HCT116 (cell line): ENCODE data around the gene POC1B. TPM values are rescaled to one million over a fixed set of nuclear protein-coding genes. Genes with fewer than 3 reads are reported as not detected.

Source experiments
- ATAC-seq: fragments of 200-7000 bp; cut with Tn5 transposase; 2 replicates; pipeline ENCODE4 v1.9.1; 2020; ENCODE audit warnings: mild to moderate bottlenecking, moderate library complexity
- BruUV-seq: library from RNA; stranded (reverse); fragments of 400-500 nt; replicated peaks from 2 replicates; lab custom pipeline; 2021; lab: Mats Ljungman, UMichigan
- CTCF ChIA-PET: fragments of 300-600 bp; sonication (Branson Sonifier 250); formaldehyde crosslinking; loops from one replicate; lab custom pipeline; 2021; ENCODE audit warnings: antibody characterized with exemption; lab: Charles Lee
- POLR2A ChIA-PET: fragments of 300-600, 350-600 bp; sonication (Branson Sonifier 250); formaldehyde crosslinking; loops from one replicate; lab custom pipeline; 2021; ENCODE audit warnings: antibody characterized with exemption; lab: Charles Lee
- RAD21 ChIA-PET, 2 experiments: fragments of 300-600 bp; sonication (Branson Sonifier 250); formaldehyde crosslinking; loops; one replicate each; lab custom pipeline; 2023; ENCODE audit warnings: low total read pairs in 2 of 2; ENCODE audit not compliant: uncharacterized antibody in 2 of 2, unreplicated experiment in 2 of 2, low non-redundant PET in 1 of 2; lab: Charles Lee
- DNase-seq: peaks from one replicate; pipeline ENCODE4 v3.0.0-alpha.2; 2010; ENCODE audit warnings: low read depth, low spot score
- H2AFZ ChIP-seq: fragments of 200-600 bp; shearing (Covaris generic), sonication (generic); 2 replicates; pipeline ENCODE4 v1.6.1; 2017; ENCODE audit warnings: low read depth, mixed run types, mixed read lengths, antibody characterized with exemption, low read length; ENCODE audit not compliant: poor library complexity, severe bottlenecking
- H3K27ac ChIP-seq: 2 replicates; pipeline ENCODE4 v1.5.1; 2012; ENCODE audit warnings: low read depth, low read length
- H3K27me3 ChIP-seq: fragments of 200-600 bp; sonication (generic); 2 replicates; pipeline ENCODE4 v1.6.1; 2016; ENCODE audit warnings: mixed run types, low read length, mixed read lengths; ENCODE audit not compliant: insufficient read depth
- H3K36me3 ChIP-seq, 2 experiments: fragments of 200-500 bp in 1 of 2; fragments of 200-600 bp in 1 of 2; sonication (Bioruptor generic) in 1 of 2; sonication (generic) in 1 of 2; 2 replicates each; pipeline versions ENCODE4 v1.5.1 to v1.6.1; 2014 to 2016; ENCODE audit warnings: low read length in 2 of 2, inconsistent platforms in 1 of 2, mixed read lengths in 1 of 2, mixed run types in 1 of 2; ENCODE audit not compliant: insufficient read depth in 2 of 2, control insufficient read depth in 1 of 2
- H3K4me1 ChIP-seq, 2 experiments: fragments of 200-600 bp in 1 of 2; sonication (generic) in 1 of 2; 2 replicates each; pipeline versions ENCODE4 v1.5.1 to v1.6.1; 2012 to 2017; ENCODE audit warnings: low read length in 2 of 2, inconsistent platforms in 1 of 2, mild to moderate bottlenecking in 1 of 2, mixed read lengths in 1 of 2, mixed run types in 1 of 2, moderate library complexity in 1 of 2; ENCODE audit not compliant: insufficient read depth in 2 of 2, control insufficient read depth in 1 of 2
- H3K4me2 ChIP-seq: fragments of 200-600 bp; sonication (generic); 2 replicates; pipeline ENCODE4 v1.6.1; 2017; ENCODE audit warnings: mixed run types, low read length, mixed read lengths
- H3K4me3 ChIP-seq, 2 experiments: fragments of 200-600 bp in 1 of 2; sonication (generic) in 1 of 2; replicated peaks in 1 of 2; 2 replicates each; pipeline ENCODE4 v1.5.1; 2011 to 2016; ENCODE audit warnings: low read length in 2 of 2, control low read depth in 1 of 2, low read depth in 1 of 2, mild to moderate bottlenecking in 1 of 2, mixed read lengths in 1 of 2, mixed run types in 1 of 2
- H3K79me2 ChIP-seq: fragments of 200-600 bp; sonication (generic); 2 replicates; pipeline ENCODE4 v1.6.1; 2017; ENCODE audit warnings: mild to moderate bottlenecking, mixed run types, low read length, moderate library complexity, mixed read lengths; ENCODE audit not compliant: insufficient read depth
- H3K9ac ChIP-seq: fragments of 200-600 bp; sonication (generic); 2 replicates; pipeline ENCODE4 v1.6.1; 2016; ENCODE audit warnings: low read length, mixed read lengths
- H3K9me2 ChIP-seq: fragments of 200-600 bp; sonication (generic), shearing (Covaris generic); 2 replicates; pipeline ENCODE4 v1.6.1; 2017; ENCODE audit warnings: mixed run types, mild to moderate bottlenecking, moderate library complexity; ENCODE audit not compliant: insufficient read depth
- H3K9me3 ChIP-seq, 2 experiments: fragments of 200-500 bp in 1 of 2; fragments of 200-600 bp in 1 of 2; sonication (Bioruptor generic) in 1 of 2; sonication (generic) in 1 of 2; 2 replicates each; pipeline ENCODE4 v1.6.1; 2014 to 2017; ENCODE audit warnings: low read length in 2 of 2, mixed read lengths in 2 of 2, inconsistent platforms in 1 of 2, low read depth in 1 of 2, mild to moderate bottlenecking in 1 of 2, mixed run types in 1 of 2, moderate library complexity in 1 of 2; ENCODE audit not compliant: control insufficient read depth in 1 of 2, insufficient read depth in 1 of 2
- H4K20me1 ChIP-seq: fragments of 200-600 bp; sonication (generic), shearing (Covaris generic); 2 replicates; pipeline ENCODE4 v1.6.1; 2017; ENCODE audit warnings: mixed run types, mild to moderate bottlenecking, moderate library complexity; ENCODE audit not compliant: insufficient read depth
- CBX3 ChIP-seq: IDR thresholded peaks from 2 replicates; pipeline ENCODE4 v1.6.1; 2012; ENCODE audit warnings: low read depth
- ELF1 ChIP-seq: IDR thresholded peaks from 2 replicates; pipeline ENCODE4 v1.6.1; 2012; ENCODE audit warnings: low read depth, borderline replicate concordance
- EZH2 ChIP-seq: fragments of 200-600 bp; sonication (generic); IDR thresholded peaks from 2 replicates; pipeline ENCODE4 v1.6.1; 2017; ENCODE audit warnings: antibody characterized with exemption, mixed run types
- FOSL1 ChIP-seq: IDR thresholded peaks from 2 replicates; pipeline ENCODE4 v1.6.1; 2012; ENCODE audit warnings: low read depth
- MAX ChIP-seq: IDR thresholded peaks from 2 replicates; pipeline ENCODE4 v1.6.1; 2012
- REST ChIP-seq: IDR thresholded peaks from 2 replicates; pipeline ENCODE4 v1.6.1; 2012; ENCODE audit warnings: low read depth
- SIN3A ChIP-seq: IDR thresholded peaks from 2 replicates; pipeline ENCODE4 v1.6.1; 2012; ENCODE audit warnings: low read depth
- ZBTB33 ChIP-seq: IDR thresholded peaks from 2 replicates; pipeline ENCODE4 v1.6.1; 2011; ENCODE audit warnings: mild to moderate bottlenecking, low read length, moderate library complexity; ENCODE audit not compliant: insufficient replicate concordance; ENCODE audit errors: extremely low read depth
- ZFX ChIP-seq: fragments of 450-650 bp; IDR thresholded peaks from 2 replicates; pipeline ENCODE4 v1.6.1; 2017
- ZNF274 ChIP-seq: fragments of 200-500 bp; sonication (Bioruptor generic); IDR thresholded peaks from 2 replicates; pipeline ENCODE4 v1.6.1; 2014; ENCODE audit warnings: mild to moderate bottlenecking, low read depth, low read length, inconsistent platforms
- intact Hi-C: fragments of 100-400 bp; cut with micrococcal nuclease; formaldehyde crosslinking; loops from 2 replicates; pipeline ENCODE4 v1.10.0; 2022
- total RNA-seq: library from RNA; stranded (reverse); gene quantifications from one replicate; pipeline ENCODE4 v1.2.1, GENCODE V29; 2021; ENCODE audit not compliant: unreplicated experiment

Gene POC1B
- total RNA-seq, 1 experiment from 2014 or later = 14.3 TPM

- no peaks in the 10 kb centered on the region for H3K36me3 ChIP-seq
- H3K9ac ChIP-seq = no peak overlapping the region
- TF ChIP-seq EZH2 = no peak
- no peak for TF ChIP-seq ZNF274
- TF ChIP-seq MAX = no peak
- TF ChIP-seq ELF1 = no peak
- TF ChIP-seq REST = no peak
- TF ChIP-seq ZBTB33 = no peak
- TF ChIP-seq SIN3A = no peak
- no peak for TF ChIP-seq FOSL1
- TF ChIP-seq ZFX = no peak
- no peak for TF ChIP-seq CBX3
- no TSS peak for BruUV-seq
- POLR2A ChIA-PET = no interaction called here
- no peaks in the 10 kb centered on the region for H3K9me2 ChIP-seq
- no peaks in the 10 kb centered on the region for H4K20me1 ChIP-seq
- H3K4me3 ChIP-seq = no peak overlapping the region
- H3K4me2 ChIP-seq = no peak overlapping the region
- H3K79me2 ChIP-seq = no peaks in the 10 kb centered on the region
- DNase-seq (no peak), ATAC-seq (no peak)
- CTCF ChIA-PET = no interaction called here
- no peaks in the 10 kb centered on the region for H3K9me3 ChIP-seq
- intact Hi-C loops = no loop called here
- no peaks in the 10 kb centered on the region for H3K27me3 ChIP-seq
- RAD21 ChIA-PET = no interaction called here
- peaks cover 0 to 2% of the 10 kb centered on the region in 2 experiments; a peak in 1 of 4 replicates for H3K4me1 ChIP-seq
- H2AFZ ChIP-seq = no peak overlapping the region
- H3K27ac ChIP-seq = no peak overlapping the region
These were observed 130.1 kb downstream of the POC1B start for GRCh38 chr12:89395712-89396111.
